Fibroblast of mammary gland (primary cell): ENCODE measurements around the gene CSF2RB.

ENCODE experiments used
- DNase-seq: peaks from one replicate; pipeline ENCODE4 v3.0.0-alpha.2; 2010; ENCODE audit warnings: low read depth
- H3K4me3 ChIP-seq: 2 replicates; pipeline ENCODE4 v1.5.1; 2011; ENCODE audit warnings: low read depth, mild to moderate bottlenecking, low read length, moderate library complexity; ENCODE audit not compliant: control insufficient read depth
- TF ChIP-seq, protein P1 (sequence below): conservative IDR thresholded peaks from 2 replicates; pipeline ENCODE4 v1.5.1; 2011; ENCODE audit warnings: low read depth, low read length, inconsistent platforms; ENCODE audit not compliant: control insufficient read depth, insufficient read depth

Gene CSF2RB

DNA sequence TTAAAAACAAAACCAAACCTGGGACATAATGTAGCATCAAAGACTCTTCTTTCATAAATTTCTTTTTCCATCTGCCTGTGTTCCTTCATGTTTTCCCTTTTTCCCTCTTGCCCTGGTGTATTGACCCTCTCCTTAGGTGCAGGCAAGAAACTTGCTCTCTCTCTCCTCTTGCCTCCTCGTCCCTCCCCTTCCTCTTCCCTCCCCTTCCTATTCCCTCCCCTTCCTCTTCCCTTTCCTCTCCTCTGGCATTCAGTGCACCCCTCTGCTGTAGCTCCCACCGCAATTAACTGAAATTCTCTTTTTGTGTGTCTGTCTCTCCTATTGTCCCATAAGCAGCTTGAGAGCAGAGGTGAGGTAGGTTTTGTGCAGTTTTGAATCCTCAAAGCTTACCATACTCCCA lies 49.9 kb downstream of the CSF2RB start:
- TF ChIP-seq, protein P1, sequence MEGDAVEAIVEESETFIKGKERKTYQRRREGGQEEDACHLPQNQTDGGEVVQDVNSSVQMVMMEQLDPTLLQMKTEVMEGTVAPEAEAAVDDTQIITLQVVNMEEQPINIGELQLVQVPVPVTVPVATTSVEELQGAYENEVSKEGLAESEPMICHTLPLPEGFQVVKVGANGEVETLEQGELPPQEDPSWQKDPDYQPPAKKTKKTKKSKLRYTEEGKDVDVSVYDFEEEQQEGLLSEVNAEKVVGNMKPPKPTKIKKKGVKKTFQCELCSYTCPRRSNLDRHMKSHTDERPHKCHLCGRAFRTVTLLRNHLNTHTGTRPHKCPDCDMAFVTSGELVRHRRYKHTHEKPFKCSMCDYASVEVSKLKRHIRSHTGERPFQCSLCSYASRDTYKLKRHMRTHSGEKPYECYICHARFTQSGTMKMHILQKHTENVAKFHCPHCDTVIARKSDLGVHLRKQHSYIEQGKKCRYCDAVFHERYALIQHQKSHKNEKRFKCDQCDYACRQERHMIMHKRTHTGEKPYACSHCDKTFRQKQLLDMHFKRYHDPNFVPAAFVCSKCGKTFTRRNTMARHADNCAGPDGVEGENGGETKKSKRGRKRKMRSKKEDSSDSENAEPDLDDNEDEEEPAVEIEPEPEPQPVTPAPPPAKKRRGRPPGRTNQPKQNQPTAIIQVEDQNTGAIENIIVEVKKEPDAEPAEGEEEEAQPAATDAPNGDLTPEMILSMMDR: no peak
- no peak for DNase-seq
- no peak overlapping the region for H3K4me3 ChIP-seq

DNA sequence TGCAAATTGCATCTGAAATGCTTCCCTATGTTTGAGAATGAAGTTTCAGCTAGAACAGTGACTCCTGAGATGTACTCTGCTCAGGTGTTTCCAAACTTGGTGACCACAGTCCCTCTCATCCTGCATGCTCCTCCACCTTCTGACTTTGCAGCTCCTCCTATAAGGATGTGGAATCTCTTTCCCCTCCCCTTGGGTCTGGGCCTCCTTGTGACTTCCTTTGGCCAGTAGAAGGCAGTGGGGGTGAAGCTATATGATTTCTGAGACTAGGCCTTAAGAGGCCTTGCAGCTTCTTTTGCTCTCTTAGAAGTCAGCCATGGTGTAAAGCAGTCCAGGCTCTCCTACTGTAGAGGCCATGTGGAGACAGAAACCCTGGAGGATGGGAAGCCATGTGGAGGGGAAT lies 50.7 kb downstream of the CSF2RB start:
- DNase-seq: no peak
- TF ChIP-seq, protein P1: no peak

DNA sequence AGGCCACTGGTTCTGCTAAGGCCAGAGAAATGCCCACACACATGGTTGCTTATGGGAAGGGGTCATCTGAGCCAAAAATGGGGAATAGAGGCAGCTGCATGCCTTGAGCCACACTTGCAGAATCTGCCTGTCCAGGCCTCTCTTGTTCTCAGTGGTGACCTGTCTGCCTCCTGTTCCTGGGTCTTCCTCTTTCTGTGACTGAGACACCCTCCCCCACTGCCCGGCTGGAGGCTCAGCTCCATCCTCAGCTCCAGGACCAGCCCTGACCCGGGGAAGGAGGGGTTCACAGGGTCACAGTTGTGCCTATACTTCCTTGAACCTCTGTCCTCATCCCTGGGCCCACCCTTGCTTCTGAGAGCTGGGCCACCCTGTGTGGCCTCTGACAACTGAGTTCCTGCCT lies 52.3 kb downstream of the CSF2RB start:
- H3K4me3 ChIP-seq: no peak overlapping the region
- TF ChIP-seq, protein P1: no peak
- no peak for DNase-seq

More for the DNA sequence above, 50.7 kb downstream of the CSF2RB start:
- no peak overlapping the region for H3K4me3 ChIP-seq

DNA sequence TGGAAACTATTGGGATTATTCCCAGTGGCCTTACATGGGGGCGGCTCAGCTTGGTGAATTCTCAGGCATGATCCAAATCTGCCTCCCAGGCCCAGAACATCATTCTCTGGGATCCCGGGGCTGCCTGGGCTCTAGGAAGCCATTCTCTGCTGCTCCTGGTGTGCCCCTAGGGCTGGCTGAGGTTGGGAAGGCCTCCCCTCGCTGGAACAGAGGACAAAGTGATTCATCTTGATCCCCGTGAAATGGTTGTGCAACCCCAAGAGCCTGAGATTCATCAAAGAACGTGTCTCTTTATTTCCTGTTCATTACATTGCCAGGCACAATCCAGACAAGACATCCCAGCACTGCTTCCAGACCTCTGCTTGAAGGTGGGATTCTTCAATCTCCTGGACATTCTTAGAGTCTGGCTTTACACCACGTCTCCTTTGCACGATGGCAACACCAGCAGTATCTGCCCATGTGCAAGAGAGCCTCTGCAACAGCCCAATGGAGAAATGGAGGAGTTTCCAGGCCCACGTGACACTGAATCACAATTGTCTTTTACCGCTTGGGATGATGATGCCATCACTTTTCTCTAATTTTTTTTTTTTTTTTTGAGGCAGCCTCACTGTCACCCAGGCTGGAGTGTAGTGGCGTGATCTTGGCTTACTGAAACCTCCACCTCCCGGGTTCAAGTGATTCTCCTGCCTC lies 53.6 kb downstream of the CSF2RB start:
- peak; percentile 43 for DNase-seq
- TF ChIP-seq, protein P1: no peak
- H3K4me3 ChIP-seq: no peak overlapping the region

DNA sequence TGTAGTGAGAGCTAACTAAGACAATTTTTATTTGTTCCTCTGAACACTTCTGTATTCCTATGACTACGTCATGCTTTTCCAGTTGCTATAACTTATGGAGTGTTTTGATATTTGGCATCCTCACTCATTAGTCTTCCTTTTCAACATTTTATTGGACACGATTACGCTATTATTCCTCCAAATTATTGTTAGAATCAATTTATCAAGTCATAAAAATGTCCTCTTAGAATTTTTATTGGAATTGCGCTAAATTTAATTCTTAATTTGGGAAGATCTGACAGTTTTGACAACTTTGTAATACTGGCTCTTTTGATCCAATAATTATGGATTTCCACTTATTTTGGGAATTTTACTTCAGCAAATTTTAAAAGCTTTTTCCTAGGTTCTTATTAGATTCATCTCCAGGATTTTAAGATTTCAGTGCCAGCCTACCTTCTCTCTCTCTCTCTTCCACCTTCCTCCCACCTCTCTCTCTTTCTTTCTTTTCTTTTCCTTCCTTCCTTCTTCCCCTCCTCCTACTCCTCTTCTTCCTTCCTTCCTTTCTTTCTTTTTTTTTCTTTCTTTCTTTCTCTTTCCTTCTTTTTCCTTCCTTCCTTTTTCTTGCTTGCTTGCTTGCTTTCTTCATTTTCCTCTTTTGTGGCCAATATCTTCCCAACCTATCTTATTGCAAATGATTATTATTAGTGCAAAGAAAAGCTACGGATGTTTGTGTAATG lies 55.0 kb downstream of the CSF2RB start:
- TF ChIP-seq, protein P1: no peak
- no peak for DNase-seq
- no peak overlapping the region for H3K4me3 ChIP-seq

DNA sequence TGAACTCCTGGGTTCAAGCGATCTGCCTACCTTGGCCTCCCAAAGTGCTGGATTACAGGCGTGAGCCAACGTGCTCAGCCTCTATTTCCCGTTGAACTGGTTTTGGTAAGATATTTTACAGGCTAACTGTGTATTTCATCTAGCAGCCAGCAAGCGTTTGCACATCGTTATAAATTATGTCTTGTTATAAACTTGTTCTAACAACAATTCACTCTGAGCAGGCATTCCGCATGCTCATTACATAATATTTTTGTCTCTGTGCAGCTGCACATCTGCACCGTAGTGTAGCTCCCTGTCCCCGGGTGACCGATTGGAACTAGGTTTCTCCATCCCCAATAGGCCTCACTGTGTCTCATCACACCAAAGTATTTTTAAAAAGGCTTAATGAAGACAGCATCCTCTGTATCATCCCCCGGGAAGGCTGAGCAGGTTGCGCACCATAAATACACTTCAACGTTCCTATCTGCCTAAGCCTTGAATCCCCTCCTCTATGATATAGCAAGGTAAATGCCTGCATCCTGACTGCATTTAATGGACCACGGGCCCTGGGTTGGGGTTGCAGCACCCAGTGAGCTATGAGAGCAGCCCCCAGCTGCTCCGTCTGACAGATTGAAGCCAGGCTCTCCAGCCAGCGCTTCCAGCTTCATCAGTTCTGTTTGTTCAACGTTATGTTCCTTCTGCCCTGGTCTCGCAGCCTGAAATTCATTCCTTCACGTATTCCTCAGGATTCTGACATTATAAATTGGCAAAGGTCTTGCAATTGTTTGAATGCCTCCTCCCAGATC lies 58.1 kb downstream of the CSF2RB start:
- TF ChIP-seq, protein P1: no peak
- DNase-seq: no peak

More for the DNA sequence above, 58.1 kb downstream of the CSF2RB start:
- no peak overlapping the region for H3K4me3 ChIP-seq
